HG02884 (cell line): ENCODE data around the gene SMCO4.

ENCODE experiments used
- ATAC-seq: cut with Tn5 transposase; IDR thresholded peaks from one replicate; pipeline ENCODE4 v1.9.1; 2021; ENCODE audit warnings: mild to moderate bottlenecking, moderate library complexity; ENCODE audit not compliant: unreplicated experiment

The SMCO4 gene

GRCh38 chr11:93510196-93510873, 32.9 kb downstream of the SMCO4 start:
- ATAC-seq: no peak

GRCh38 chr11:93507517-93507916, 35.7 kb downstream of the SMCO4 start:
- no peak for ATAC-seq

- ATAC-seq: no peak
Measured at GRCh38 chr11:93505703-93506102, 37.5 kb downstream of the SMCO4 start.

GRCh38 chr11:93504110-93505095, 38.8 kb downstream of the SMCO4 start:
- no peak for ATAC-seq

- no peak for ATAC-seq
Measured at GRCh38 chr11:93501856-93502255, 41.3 kb downstream of the SMCO4 start.

GRCh38 chr11:93500759-93501158, 42.4 kb downstream of the SMCO4 start:
- no peak for ATAC-seq

- ATAC-seq: no peak
Measured at GRCh38 chr11:93498641-93499040, 44.5 kb downstream of the SMCO4 start.

- ATAC-seq: no peak
Measured at GRCh38 chr11:93498161-93498560, 45.0 kb downstream of the SMCO4 start.

GRCh38 chr11:93497596-93497995, 45.6 kb downstream of the SMCO4 start:
- no peak for ATAC-seq

- ATAC-seq: no peak
Measured at GRCh38 chr11:93494357-93494756, 48.8 kb downstream of the SMCO4 start.

- no peak for ATAC-seq
Measured at GRCh38 chr11:93493252-93493897, 49.8 kb downstream of the SMCO4 start.

GRCh38 chr11:93492464-93493251, 50.5 kb downstream of the SMCO4 start:
- no peak for ATAC-seq

- no peak for ATAC-seq
Measured at GRCh38 chr11:93491973-93492372, 51.2 kb downstream of the SMCO4 start.

- no peak for ATAC-seq
Measured at GRCh38 chr11:93490996-93491618, 52.1 kb downstream of the SMCO4 start.

- no peak for ATAC-seq
Measured at GRCh38 chr11:93489841-93490240, 53.4 kb downstream of the SMCO4 start.

- ATAC-seq: no peak
Measured at GRCh38 chr11:93487032-93487483, 56.1 kb downstream of the SMCO4 start.

- ATAC-seq: no peak
Measured at GRCh38 chr11:93485983-93486382, 57.2 kb downstream of the SMCO4 start.

- ATAC-seq: no peak
Measured at GRCh38 chr11:93484716-93485115, 58.5 kb downstream of the SMCO4 start.

GRCh38 chr11:93482556-93482955, 60.6 kb downstream of the SMCO4 start:
- ATAC-seq: no peak

GRCh38 chr11:93481696-93482095, 61.5 kb downstream of the SMCO4 start:
- ATAC-seq: no peak
